ENCODE measurements around the gene PALD1. TPM values are rescaled to one million over a fixed set of nuclear protein-coding genes. Genes with fewer than 3 reads are reported as not detected.

The PALD1 gene
- total RNA-seq, 4 donors from 2014 or later: 10.4 to 19.1 (median 12.8) TPM

DNA sequence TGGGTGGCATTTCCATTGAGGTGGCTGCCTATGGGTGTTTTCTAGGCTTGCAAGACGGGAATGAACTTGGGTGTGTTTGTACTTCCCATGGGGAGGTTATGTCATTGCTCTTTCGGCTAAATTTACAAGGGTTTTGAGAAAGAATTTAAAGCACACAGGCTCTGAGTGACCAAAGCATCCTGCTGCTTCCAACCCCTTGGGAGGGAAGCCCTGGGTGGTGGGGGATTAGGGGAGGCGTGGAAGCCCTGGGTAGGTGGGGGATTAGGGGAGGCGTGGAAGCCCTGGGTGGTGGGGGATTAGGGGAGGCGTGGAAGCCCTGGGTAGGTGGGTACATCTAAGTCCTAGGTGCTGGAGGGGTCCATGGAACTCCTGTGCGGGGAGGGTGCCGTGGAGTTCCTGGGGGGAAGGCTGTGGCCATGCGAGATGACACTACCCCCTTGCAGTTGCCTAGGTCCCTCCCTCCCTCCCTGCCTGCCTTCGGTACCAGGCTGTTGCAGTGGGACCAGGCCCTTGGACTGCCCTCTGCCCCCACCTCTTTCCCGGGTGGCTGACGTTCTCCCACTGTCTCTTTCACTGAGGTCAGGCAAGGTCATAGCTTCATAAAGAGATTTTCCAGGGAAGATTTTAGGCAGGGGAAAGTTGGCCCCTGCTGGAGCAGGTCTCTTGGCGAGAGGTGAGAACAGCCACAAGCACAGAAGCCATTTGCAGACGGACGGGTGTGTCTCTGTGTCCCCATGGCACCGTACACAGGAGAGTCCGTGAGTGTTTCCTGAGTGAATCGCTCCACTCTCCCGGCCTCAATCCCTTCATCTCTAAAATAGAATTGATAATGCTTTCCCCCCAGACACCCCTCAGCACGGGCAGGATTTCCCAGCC is 104.5 kb downstream of the PALD1 start:
- 89% methylated on average over 18 of the region's 19 CpGs for WGBS
- intact Hi-C loops (cut with DNase I): no loop called here

DNA sequence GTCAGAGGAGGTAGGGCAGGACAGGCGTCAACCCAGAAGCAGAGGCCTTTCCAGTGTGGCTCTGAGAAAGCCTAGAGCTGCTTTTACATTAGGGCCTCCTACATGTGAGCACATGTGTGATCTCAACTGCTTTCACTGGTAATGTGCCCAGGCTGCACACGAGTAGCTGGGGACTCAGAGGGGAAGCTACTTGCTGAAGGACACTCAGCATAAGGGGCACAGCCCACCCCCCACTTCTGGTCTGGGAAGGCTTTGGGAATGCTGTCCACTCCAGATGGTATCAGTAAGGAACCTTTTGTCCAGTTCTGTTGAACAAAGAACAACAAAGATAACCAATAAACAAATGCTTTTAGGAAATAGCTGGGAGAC is 105.1 kb downstream of the PALD1 start:
- Histone ChIP-seq H3K9me3 (no peaks in the 10 kb centered on the region), H3K4me3 (no peak overlapping the region), H3K27ac (replicated peaks in 1 of 4) (no peak overlapping the region), H3K36me3 (no peaks in the 10 kb centered on the region), H3K27me3 (no peaks in the 10 kb centered on the region), H3K4me1 (peaks cover 5 to 16% (median 8%) of the 10 kb centered on the region in 4 donors)
- TF ChIP-seq POLR2AphosphoS5 (IDR thresholded peaks at IDR 0.05) (no peak), POLR2A (IDR thresholded peaks at IDR 0.05; ENCODE audit: low read depth) (no peak), EP300 (IDR thresholded peaks at IDR 0.05) (no peak)
- WGBS: 100% methylated on average over 2 of the region's 2 CpGs
- DNase-seq (ENCODE audit: extremely low spot score): no peak
- intact Hi-C loops (cut with DNase I): no loop called here

More for the DNA sequence above, 104.5 kb downstream of the PALD1 start:
- DNase-seq (ENCODE audit: extremely low spot score): no peak
- H3K4me1 ChIP-seq: peaks cover 5 to 15% (median 8%) of the 10 kb centered on the region in 4 donors
- no peaks in the 10 kb centered on the region for H3K27me3 ChIP-seq
- no peaks in the 10 kb centered on the region for H3K9me3 ChIP-seq
- no peak overlapping the region for H3K4me3 ChIP-seq
- TF ChIP-seq POLR2A (IDR thresholded peaks at IDR 0.05; ENCODE audit: low read depth) (no peak), EP300 (IDR thresholded peaks at IDR 0.05) (no peak), POLR2AphosphoS5 (IDR thresholded peaks at IDR 0.05) (no peak)
- TF ChIP-seq, protein P1, sequence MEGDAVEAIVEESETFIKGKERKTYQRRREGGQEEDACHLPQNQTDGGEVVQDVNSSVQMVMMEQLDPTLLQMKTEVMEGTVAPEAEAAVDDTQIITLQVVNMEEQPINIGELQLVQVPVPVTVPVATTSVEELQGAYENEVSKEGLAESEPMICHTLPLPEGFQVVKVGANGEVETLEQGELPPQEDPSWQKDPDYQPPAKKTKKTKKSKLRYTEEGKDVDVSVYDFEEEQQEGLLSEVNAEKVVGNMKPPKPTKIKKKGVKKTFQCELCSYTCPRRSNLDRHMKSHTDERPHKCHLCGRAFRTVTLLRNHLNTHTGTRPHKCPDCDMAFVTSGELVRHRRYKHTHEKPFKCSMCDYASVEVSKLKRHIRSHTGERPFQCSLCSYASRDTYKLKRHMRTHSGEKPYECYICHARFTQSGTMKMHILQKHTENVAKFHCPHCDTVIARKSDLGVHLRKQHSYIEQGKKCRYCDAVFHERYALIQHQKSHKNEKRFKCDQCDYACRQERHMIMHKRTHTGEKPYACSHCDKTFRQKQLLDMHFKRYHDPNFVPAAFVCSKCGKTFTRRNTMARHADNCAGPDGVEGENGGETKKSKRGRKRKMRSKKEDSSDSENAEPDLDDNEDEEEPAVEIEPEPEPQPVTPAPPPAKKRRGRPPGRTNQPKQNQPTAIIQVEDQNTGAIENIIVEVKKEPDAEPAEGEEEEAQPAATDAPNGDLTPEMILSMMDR (IDR thresholded peaks at IDR 0.05): no peak
- H3K27ac ChIP-seq (replicated peaks in 1 of 4): no peak overlapping the region
- no peaks in the 10 kb centered on the region for H3K36me3 ChIP-seq

DNA sequence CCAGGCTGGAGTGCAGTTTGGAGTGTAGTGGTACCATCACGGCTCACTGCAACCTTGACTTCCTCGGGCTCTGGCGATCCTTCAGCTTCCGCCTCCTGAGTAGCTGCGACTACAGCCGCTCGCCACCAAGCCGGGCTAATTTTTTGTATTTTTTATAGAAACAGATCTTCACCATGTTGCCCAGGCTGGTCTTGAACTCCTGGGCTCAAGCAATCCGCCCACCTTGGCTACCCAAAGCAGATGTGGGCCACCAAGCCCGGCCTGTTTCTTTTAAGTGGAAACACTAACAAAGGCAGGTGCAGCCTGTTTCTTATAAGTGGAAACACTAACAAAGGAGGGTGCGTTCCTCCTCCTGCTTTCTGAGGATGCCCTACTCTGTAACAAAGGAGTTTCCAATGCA is 105.8 kb downstream of the PALD1 start:
- H3K27me3 ChIP-seq: no peaks in the 10 kb centered on the region
- H3K9me3 ChIP-seq: no peaks in the 10 kb centered on the region
- H3K4me3 ChIP-seq: no peak overlapping the region
- intact Hi-C loops (cut with DNase I): no loop called here
- no peaks in the 10 kb centered on the region for H3K36me3 ChIP-seq
- no peak for DNase-seq (ENCODE audit: extremely low spot score)
- WGBS: 89% methylated on average over 11 of the region's 11 CpGs
- TF ChIP-seq, protein P1 (IDR thresholded peaks at IDR 0.05): no peak
- no peak for TF ChIP-seq POLR2A (IDR thresholded peaks at IDR 0.05; ENCODE audit: low read depth)
- no peak overlapping the region for H3K27ac ChIP-seq (replicated peaks in 1 of 4)
- peaks cover 8 to 23% (median 9%) of the 10 kb centered on the region in 4 donors for H3K4me1 ChIP-seq

DNA sequence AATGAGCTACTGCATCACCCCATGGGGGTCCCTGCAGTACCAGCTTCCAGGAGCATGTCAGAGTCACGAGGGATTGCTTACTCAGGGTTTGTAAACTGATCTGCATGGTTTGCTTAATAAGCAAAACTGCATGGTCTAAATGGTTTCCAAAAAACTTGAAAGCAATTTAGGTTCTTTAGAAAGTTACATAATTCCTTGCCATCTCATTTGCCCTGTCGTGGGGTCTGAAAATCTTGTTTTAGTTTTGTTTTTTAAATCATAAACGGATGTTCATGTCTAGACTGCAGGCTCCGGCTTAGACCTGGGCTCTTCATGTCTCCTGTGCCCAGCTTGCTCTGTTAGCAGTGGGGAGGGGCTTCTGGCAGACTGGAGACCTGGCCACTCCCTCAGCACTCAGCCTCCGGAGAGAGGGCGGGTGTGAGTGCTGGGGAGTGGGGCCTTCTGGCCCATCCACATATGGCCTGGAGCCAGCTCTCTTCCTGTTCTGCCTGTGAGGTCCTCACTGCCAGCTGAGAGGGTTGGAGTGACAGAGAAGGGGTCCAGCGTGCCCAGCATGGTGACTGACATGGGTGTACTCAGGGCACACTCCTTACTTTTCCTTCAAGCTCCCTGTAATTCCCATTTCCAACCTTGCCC is 106.5 kb downstream of the PALD1 start:
- no peaks in the 10 kb centered on the region for H3K36me3 ChIP-seq
- 73% methylated on average over 5 of the region's 7 CpGs for WGBS
- H3K4me1 ChIP-seq: peaks cover 10 to 30% (median 15%) of the 10 kb centered on the region in 4 donors
- no peak for TF ChIP-seq POLR2A (IDR thresholded peaks at IDR 0.05; ENCODE audit: low read depth)
- TF ChIP-seq, protein P1 (IDR thresholded peaks at IDR 0.05): no peak
- no peak for TF ChIP-seq POLR2AphosphoS5 (IDR thresholded peaks at IDR 0.05)
- TF ChIP-seq EP300 (IDR thresholded peaks at IDR 0.05): no peak
- H3K9me3 ChIP-seq: no peaks in the 10 kb centered on the region
- no peak for DNase-seq (ENCODE audit: extremely low spot score)
- intact Hi-C loops (cut with DNase I): no loop called here
- H3K27ac ChIP-seq (replicated peaks in 1 of 4): no peak overlapping the region
- H3K27me3 ChIP-seq: no peaks in the 10 kb centered on the region
- no peak overlapping the region for H3K4me3 ChIP-seq

DNA sequence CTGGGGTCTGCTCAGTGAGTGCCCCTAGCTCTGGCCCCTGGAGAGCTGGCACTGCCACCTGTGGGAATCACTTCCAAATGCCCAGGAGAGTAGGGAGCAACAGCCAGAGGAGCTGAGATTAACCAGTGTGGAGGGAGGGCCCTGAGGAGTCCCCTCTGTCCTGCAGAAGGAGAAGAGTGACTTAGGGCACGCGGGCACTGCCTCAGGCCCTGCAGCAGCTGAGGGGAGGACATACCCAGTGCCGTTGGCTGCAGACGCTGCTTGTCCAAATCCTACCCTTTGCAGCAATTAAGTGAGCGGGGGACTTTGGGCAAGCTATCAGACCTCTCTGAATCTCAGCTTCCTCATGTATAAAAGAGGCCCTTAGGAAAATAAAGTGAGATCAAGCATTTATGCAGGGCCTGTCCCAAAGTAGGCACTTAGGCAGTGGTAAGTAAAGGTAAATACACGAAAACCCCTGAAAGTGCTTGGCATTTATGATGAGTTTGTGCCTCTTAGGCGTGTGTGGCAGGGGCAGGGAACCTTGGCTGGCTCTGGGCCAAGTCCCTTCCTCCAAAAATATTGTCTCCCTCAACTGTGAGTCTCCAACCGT is 107.1 kb downstream of the PALD1 start:
- no peak for TF ChIP-seq POLR2A (IDR thresholded peaks at IDR 0.05; ENCODE audit: low read depth)
- TF ChIP-seq EP300 (IDR thresholded peaks at IDR 0.05): no peak
- TF ChIP-seq, protein P1 (IDR thresholded peaks at IDR 0.05): no peak
- TF ChIP-seq POLR2AphosphoS5 (IDR thresholded peaks at IDR 0.05): no peak
- no peak overlapping the region for H3K27ac ChIP-seq (replicated peaks in 1 of 4)
- intact Hi-C loops (cut with DNase I): no loop called here
- 92% methylated on average over 8 of the region's 8 CpGs for WGBS
- H3K4me1 ChIP-seq: peaks cover 13 to 32% (median 20%) of the 10 kb centered on the region in 4 donors
- no peak overlapping the region for H3K4me3 ChIP-seq
- H3K36me3 ChIP-seq: no peaks in the 10 kb centered on the region
- no peak for DNase-seq (ENCODE audit: extremely low spot score)
- no peaks in the 10 kb centered on the region for H3K9me3 ChIP-seq
- H3K27me3 ChIP-seq: no peaks in the 10 kb centered on the region

Measured in esophagus muscularis mucosa (tissue), 4 donors.